K562 (cell line): ENCODE data around the gene FGF21. TPM values are rescaled to one million over a fixed set of nuclear protein-coding genes. Genes with fewer than 3 reads are reported as not detected.
A peak's percentile ranks its signal among the peaks of the same experiment; 100 is the strongest.

ENCODE experiments used
- ASH1L ChIP-seq: fragments of 450-650 bp; IDR thresholded peaks from 2 replicates; pipeline ENCODE4 v1.6.1; 2018; ENCODE audit warnings: borderline replicate concordance, mild to moderate bottlenecking, low read depth; ENCODE audit not compliant: partially characterized antibody
- BCOR ChIP-seq: fragments of 450-650 bp; IDR thresholded peaks from 2 replicates; pipeline ENCODE4 v1.6.1; 2016
- FIP1L1 ChIP-seq: fragments of 200-400 bp; formaldehyde crosslinking; IDR thresholded peaks from 2 replicates; pipeline ENCODE4 v1.6.1; 2018; ENCODE audit warnings: mild to moderate bottlenecking, low read depth, low read length; ENCODE audit not compliant: poor library complexity, severe bottlenecking
- FOSL1 ChIP-seq: fragments of 200-800 bp; sonication (Bioruptor generic); conservative IDR thresholded peaks from 2 replicates; pipeline ENCODE4 v1.6.1; 2016; ENCODE audit warnings: missing genetic modification characterization, missing compliant biosample characterization
- FOXK2 ChIP-seq, 2 experiments: fragments of 450-650 bp; IDR thresholded peaks in 1 of 2; conservative IDR thresholded peaks in 1 of 2; 2 replicates each; pipeline ENCODE4 v1.6.1; 2016; ENCODE audit warnings: low read depth in 2 of 2, mild to moderate bottlenecking in 1 of 2
- MEF2A ChIP-seq: IDR thresholded peaks from 2 replicates; pipeline ENCODE4 v1.6.1; 2011; ENCODE audit warnings: low read depth, mild to moderate bottlenecking, low read length, moderate library complexity; ENCODE audit not compliant: control insufficient read depth
- RNF2 ChIP-seq: sonication (generic); IDR thresholded peaks from 2 replicates; pipeline ENCODE4 v1.6.1; 2016
- SNRNP70 ChIP-seq: fragments of 200-400 bp; formaldehyde crosslinking; optimal IDR thresholded peaks from 2 replicates; pipeline ENCODE3; 2017; ENCODE audit warnings: low read depth, low read length
- TAL1 ChIP-seq: fragments of 450-650 bp; IDR thresholded peaks from 2 replicates; pipeline ENCODE4 v1.6.1; 2016; ENCODE audit warnings: mild to moderate bottlenecking
- TEAD1 ChIP-seq, 2 experiments: fragments of 450-650 bp in 1 of 2; sonication (generic) in 1 of 2; formaldehyde crosslinking; IDR thresholded peaks; 2 replicates each; pipeline versions ENCODE4 v1.4.0 to v1.8.0; 2020 to 2022; ENCODE audit warnings: mild to moderate bottlenecking in 2 of 2, missing genetic modification reagents in 1 of 2
- ZKSCAN1 ChIP-seq: fragments of 150-350 bp; IDR thresholded peaks from 2 replicates; pipeline ENCODE4 v1.6.1; 2016; ENCODE audit warnings: low read depth, low read length
- ZKSCAN8 ChIP-seq: fragments of 200-800 bp; sonication (Bioruptor generic); IDR thresholded peaks from 2 replicates; pipeline ENCODE4 v1.6.1; 2016; ENCODE audit warnings: missing genetic modification characterization, missing compliant biosample characterization
- ZNF589 ChIP-seq: fragments of 200-800 bp; sonication (Bioruptor generic); IDR thresholded peaks from 2 replicates; pipeline ENCODE4 v1.6.1; 2016; ENCODE audit warnings: low read depth, missing genetic modification characterization, missing compliant biosample characterization
- ZNF75A ChIP-seq: fragments of 450-650 bp; formaldehyde crosslinking; IDR thresholded peaks from 2 replicates; pipeline ENCODE4 v1.4.0; 2020; ENCODE audit warnings: mild to moderate bottlenecking
- ZNF780A ChIP-seq: fragments of 250-450 bp; sonication (Bioruptor Pico); IDR thresholded peaks from 2 replicates; pipeline ENCODE4 v1.5.0; 2021; ENCODE audit warnings: mild to moderate bottlenecking
- polyA plus RNA-seq, 8 experiments: library from polyadenylated mRNA; depleted of rRNA in 4 of 8; stranded (reverse) in 5 of 8; unstranded in 3 of 8; fragments of >200 nt; fragmentation: Nextera tagmentation in 2 of 8; fragmentation: Illumina TruSeq in 1 of 8; extraction: Ambion mirVana in 2 of 8; extraction: Trizol in 1 of 8; gene quantifications; 2 replicates each; pipeline versions ENCODE4 v1.2.1 to v1.2.3, GENCODE V29; 2011 to 2014; ENCODE audit warnings: inconsistent platforms in 1 of 8, missing spikeins in 1 of 8
- total RNA-seq, 7 experiments: library from RNA; depleted of rRNA in 6 of 7; stranded (reverse); fragments of >200 nt in 6 of 7; fragmentation: Illumina TruSeq in 2 of 7; extraction: Trizol in 2 of 7; gene quantifications; 2 replicates each; pipeline versions ENCODE4 v1.2.1 to v1.2.3, GENCODE V29; 2011 to 2021; ENCODE audit warnings: low replicate concordance in 1 of 7
- TF ChIP-seq, protein P1 (sequence below): fragments of 250-450 bp; sonication (Bioruptor Pico); IDR thresholded peaks from 2 replicates; pipeline ENCODE4 v1.8.0; 2021; ENCODE audit warnings: moderate library complexity, mild to moderate bottlenecking, inconsistent platforms
- TF ChIP-seq, protein P2 (sequence below): sonication (generic); formaldehyde crosslinking; IDR thresholded peaks from 2 replicates; pipeline ENCODE4 v1.8.1; 2023; ENCODE audit warnings: mild to moderate bottlenecking, missing genetic modification reagents
- TF ChIP-seq, protein P3 (sequence below): fragments of 250-450 bp; sonication (Bioruptor Pico); IDR thresholded peaks from 2 replicates; pipeline ENCODE4 v1.5.0; 2020; ENCODE audit warnings: mild to moderate bottlenecking, borderline replicate concordance
- TF ChIP-seq, protein P4 (sequence below): fragments of 250-450 bp; sonication (Bioruptor Pico); IDR thresholded peaks from 2 replicates; pipeline ENCODE4 v1.8.0; 2022; ENCODE audit warnings: moderate library complexity, mild to moderate bottlenecking, inconsistent platforms
- TF ChIP-seq, protein P5 (sequence below): fragments of 450-650 bp; IDR thresholded peaks from 2 replicates; pipeline ENCODE4 v1.7.0; 2016; ENCODE audit warnings: borderline replicate concordance

Gene FGF21
- total and polyA plus RNA-seq, 9 of the 15 experiments (the other 6 are each of a cell fraction or from before 2014, with no cell fraction given): 0.04 to 0.77 (median 0.09) TPM; not detected in 6

DNA sequence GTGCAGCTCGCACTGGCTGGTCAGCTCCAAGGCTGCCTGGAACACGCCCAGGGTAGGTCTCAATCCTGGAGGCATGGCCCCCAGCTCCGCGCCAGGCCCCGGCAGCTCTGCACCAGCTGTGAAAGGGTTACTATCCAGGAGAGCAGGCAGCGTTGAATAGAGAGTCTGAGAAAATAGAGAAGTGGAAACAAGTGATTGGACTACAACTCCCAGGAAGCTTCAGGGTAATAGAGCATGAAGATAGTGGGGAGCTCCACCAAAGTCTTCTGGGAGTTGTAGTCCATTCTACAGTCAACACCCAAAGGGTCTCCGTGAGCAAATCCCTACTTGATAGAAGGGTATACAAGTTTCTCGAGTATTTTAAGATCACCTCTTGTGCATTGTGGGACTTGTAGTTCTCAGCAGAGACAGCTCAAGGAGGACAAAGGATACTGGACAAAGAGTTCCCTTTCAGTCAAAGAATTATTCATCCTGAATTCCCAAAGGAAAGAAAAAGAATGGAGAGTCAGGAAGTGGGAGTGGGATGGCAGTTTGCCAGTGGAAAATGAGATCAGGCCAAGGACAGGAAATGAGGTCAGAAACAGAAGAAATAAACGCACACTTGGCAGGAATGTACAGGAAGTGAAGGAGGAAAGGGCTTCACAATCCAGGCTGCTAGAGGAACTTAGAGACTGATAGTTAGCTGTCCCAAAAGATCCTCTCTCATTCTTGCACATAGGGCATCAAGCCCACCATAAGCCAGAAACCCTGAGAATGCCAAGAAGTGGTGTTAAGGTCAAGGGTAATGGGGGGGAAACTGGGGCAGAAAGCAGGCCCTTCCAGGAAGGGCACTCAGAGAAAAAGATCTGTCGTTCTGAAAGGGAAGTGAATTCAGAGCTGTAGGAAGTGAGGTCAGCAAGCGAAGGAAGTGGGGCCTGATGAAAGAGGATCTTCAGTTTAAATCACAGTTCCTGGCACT is 30.2 kb upstream of the FGF21 start (continued):
- TF ChIP-seq, protein P1, sequence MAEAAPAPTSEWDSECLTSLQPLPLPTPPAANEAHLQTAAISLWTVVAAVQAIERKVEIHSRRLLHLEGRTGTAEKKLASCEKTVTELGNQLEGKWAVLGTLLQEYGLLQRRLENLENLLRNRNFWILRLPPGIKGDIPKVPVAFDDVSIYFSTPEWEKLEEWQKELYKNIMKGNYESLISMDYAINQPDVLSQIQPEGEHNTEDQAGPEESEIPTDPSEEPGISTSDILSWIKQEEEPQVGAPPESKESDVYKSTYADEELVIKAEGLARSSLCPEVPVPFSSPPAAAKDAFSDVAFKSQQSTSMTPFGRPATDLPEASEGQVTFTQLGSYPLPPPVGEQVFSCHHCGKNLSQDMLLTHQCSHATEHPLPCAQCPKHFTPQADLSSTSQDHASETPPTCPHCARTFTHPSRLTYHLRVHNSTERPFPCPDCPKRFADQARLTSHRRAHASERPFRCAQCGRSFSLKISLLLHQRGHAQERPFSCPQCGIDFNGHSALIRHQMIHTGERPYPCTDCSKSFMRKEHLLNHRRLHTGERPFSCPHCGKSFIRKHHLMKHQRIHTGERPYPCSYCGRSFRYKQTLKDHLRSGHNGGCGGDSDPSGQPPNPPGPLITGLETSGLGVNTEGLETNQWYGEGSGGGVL (CRISPR knock-in tag): no peak
- no peak for TF ChIP-seq ZKSCAN1
- peak; percentile 22; the same call in 1 of the 2 replicates for TF ChIP-seq FOSL1
- TF ChIP-seq ASH1L: peak; percentile 45
- no peak for TF ChIP-seq TEAD1 (CRISPR knock-in tag; IDR thresholded peaks at IDR 0.05)
- TF ChIP-seq, protein P2, sequence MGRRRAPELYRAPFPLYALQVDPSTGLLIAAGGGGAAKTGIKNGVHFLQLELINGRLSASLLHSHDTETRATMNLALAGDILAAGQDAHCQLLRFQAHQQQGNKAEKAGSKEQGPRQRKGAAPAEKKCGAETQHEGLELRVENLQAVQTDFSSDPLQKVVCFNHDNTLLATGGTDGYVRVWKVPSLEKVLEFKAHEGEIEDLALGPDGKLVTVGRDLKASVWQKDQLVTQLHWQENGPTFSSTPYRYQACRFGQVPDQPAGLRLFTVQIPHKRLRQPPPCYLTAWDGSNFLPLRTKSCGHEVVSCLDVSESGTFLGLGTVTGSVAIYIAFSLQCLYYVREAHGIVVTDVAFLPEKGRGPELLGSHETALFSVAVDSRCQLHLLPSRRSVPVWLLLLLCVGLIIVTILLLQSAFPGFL: no peak
- TF ChIP-seq, protein P3, sequence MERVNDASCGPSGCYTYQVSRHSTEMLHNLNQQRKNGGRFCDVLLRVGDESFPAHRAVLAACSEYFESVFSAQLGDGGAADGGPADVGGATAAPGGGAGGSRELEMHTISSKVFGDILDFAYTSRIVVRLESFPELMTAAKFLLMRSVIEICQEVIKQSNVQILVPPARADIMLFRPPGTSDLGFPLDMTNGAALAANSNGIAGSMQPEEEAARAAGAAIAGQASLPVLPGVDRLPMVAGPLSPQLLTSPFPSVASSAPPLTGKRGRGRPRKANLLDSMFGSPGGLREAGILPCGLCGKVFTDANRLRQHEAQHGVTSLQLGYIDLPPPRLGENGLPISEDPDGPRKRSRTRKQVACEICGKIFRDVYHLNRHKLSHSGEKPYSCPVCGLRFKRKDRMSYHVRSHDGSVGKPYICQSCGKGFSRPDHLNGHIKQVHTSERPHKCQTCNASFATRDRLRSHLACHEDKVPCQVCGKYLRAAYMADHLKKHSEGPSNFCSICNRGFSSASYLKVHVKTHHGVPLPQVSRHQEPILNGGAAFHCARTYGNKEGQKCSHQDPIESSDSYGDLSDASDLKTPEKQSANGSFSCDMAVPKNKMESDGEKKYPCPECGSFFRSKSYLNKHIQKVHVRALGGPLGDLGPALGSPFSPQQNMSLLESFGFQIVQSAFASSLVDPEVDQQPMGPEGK (CRISPR knock-in tag): no peak
- TF ChIP-seq MEF2A: no peak
- no peak for TF ChIP-seq ZNF780A (CRISPR knock-in tag)
- TF ChIP-seq ZNF75A (CRISPR knock-in tag): no peak
- TF ChIP-seq FOXK2 (conservative IDR thresholded peaks at IDR 0.05 in 1 of 2, IDR thresholded peaks at IDR 0.05 in 1 of 2; ENCODE audit: low read depth in 2 of 2): peak; percentile 32 to 39; a peak in 1 of 4 replicates
- TF ChIP-seq, protein P4, sequence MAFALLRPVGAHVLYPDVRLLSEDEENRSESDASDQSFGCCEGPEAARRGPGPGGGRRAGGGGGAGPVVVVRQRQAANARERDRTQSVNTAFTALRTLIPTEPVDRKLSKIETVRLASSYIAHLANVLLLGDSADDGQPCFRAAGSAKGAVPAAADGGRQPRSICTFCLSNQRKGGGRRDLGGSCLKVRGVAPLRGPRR (CRISPR knock-in tag): no peak
- TF ChIP-seq ZNF589 (CRISPR knock-in tag): peak; percentile 61; the same call in 1 of the 2 replicates
- TF ChIP-seq FIP1L1: no peak
- TF ChIP-seq ZKSCAN8 (CRISPR knock-in tag): peak; percentile 74; the same call in 1 of the 2 replicates
- no peak for TF ChIP-seq BCOR
- TF ChIP-seq RNF2: no peak
- no peak for TF ChIP-seq SNRNP70
- TF ChIP-seq TAL1: no peak
- TF ChIP-seq, protein P5, sequence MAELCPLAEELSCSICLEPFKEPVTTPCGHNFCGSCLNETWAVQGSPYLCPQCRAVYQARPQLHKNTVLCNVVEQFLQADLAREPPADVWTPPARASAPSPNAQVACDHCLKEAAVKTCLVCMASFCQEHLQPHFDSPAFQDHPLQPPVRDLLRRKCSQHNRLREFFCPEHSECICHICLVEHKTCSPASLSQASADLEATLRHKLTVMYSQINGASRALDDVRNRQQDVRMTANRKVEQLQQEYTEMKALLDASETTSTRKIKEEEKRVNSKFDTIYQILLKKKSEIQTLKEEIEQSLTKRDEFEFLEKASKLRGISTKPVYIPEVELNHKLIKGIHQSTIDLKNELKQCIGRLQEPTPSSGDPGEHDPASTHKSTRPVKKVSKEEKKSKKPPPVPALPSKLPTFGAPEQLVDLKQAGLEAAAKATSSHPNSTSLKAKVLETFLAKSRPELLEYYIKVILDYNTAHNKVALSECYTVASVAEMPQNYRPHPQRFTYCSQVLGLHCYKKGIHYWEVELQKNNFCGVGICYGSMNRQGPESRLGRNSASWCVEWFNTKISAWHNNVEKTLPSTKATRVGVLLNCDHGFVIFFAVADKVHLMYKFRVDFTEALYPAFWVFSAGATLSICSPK: no peak
